Endodermal cell (in vitro differentiated cells): ENCODE measurements around the gene ICA1L. TPM values are rescaled to one million over a fixed set of nuclear protein-coding genes. Genes with fewer than 3 reads are reported as not detected.

Experiments used
- DNase-seq: peaks from one replicate; pipeline ENCODE4 v3.0.0-alpha.2; 2017
- H3K27ac ChIP-seq: 2 replicates; pipeline ENCODE4 v1.5.1; 2013; ENCODE audit warnings: mild to moderate bottlenecking, low read depth, low read length, moderate library complexity
- H3K27me3 ChIP-seq: 2 replicates; pipeline ENCODE4 v1.6.1; 2013; ENCODE audit warnings: mild to moderate bottlenecking, low read length, moderate library complexity; ENCODE audit not compliant: insufficient read depth, control insufficient read depth, poor library complexity, severe bottlenecking
- H3K36me3 ChIP-seq: 2 replicates; pipeline ENCODE4 v1.7.0; 2013; ENCODE audit warnings: mild to moderate bottlenecking, low read length, moderate library complexity; ENCODE audit not compliant: control insufficient read depth, insufficient read depth
- H3K4me1 ChIP-seq: one replicate; pipeline ENCODE4 v1.7.0; 2013; ENCODE audit warnings: low read length; ENCODE audit not compliant: control insufficient read depth, insufficient read depth
- H3K4me3 ChIP-seq: 2 replicates; pipeline ENCODE4 v1.5.1; 2013; ENCODE audit warnings: mild to moderate bottlenecking, low read length, moderate library complexity
- H3K9ac ChIP-seq: 2 replicates; pipeline ENCODE4 v1.6.1; 2013; ENCODE audit warnings: mild to moderate bottlenecking, low read length, moderate library complexity; ENCODE audit not compliant: poor library complexity, severe bottlenecking; ENCODE audit errors: extremely low read depth
- H3K9me3 ChIP-seq: 2 replicates; pipeline ENCODE4 v1.6.1; 2013; ENCODE audit warnings: mild to moderate bottlenecking, low read length, moderate library complexity; ENCODE audit not compliant: control insufficient read depth
- H3K27ac Mint-ChIP-seq: 2 replicates; pipeline ENCODE4 v1.8.0; 2020; ENCODE audit warnings: mixed read lengths
- H3K27me3 Mint-ChIP-seq: 2 replicates; pipeline ENCODE4 v1.8.0; 2021; ENCODE audit warnings: mild to moderate bottlenecking, mixed read lengths; ENCODE audit not compliant: insufficient read depth
- H3K36me3 Mint-ChIP-seq: 2 replicates; pipeline ENCODE4 v1.8.0; 2020; ENCODE audit warnings: low read depth, mixed read lengths
- H3K4me1 Mint-ChIP-seq: 2 replicates; pipeline ENCODE4 v1.8.0; 2020; ENCODE audit warnings: mixed read lengths
- H3K4me3 Mint-ChIP-seq: 2 replicates; pipeline ENCODE4 v1.8.0; 2020; ENCODE audit warnings: mild to moderate bottlenecking, moderate library complexity, mixed read lengths
- H3K9me3 Mint-ChIP-seq: 2 replicates; pipeline ENCODE4 v1.8.0; 2020; ENCODE audit warnings: mild to moderate bottlenecking, mixed read lengths
- CTCF ChIP-seq: fragments of 200-600 bp; sonication (generic); conservative IDR thresholded peaks from 2 replicates; pipeline ENCODE4 v1.5.0; 2021; ENCODE audit warnings: antibody characterized with exemption, mild to moderate bottlenecking
- WGBS, 2 experiments: methylation state at CpG; one replicate each; pipeline versions ENCODE4 v1.1.5 to v1.1.7; 2013; ENCODE audit warnings: missing lambda C conversion rate in 2 of 2, mixed read lengths in 1 of 2; ENCODE audit not compliant: insufficient coverage in 1 of 2, insufficient read length in 1 of 2; 5-methylcytosine and 5-hydroxymethylcytosine counted together
- total RNA-seq, 2 donors: library from RNA; stranded (reverse); fragmentation: NEBNext Ultra II Directional in 1 of 2; extraction: Animal tissue kit (Norgen Biotek cat#: 25700) in 1 of 2; gene quantifications; 2 replicates in 1 of 2; 3 replicates in 1 of 2; pipeline ENCODE4 v1.2.1, GENCODE V29; 2021

ICA1L gene
- total RNA-seq, 2 donors from 2014 or later = 8.2 to 12.2 TPM

GRCh38 chr2:202726070-202726469, 145.5 kb downstream of the ICA1L start:
- Mint-ChIP-seq H3K4me3 (no peak overlapping the region), H3K27ac (no peak overlapping the region), H3K9me3 (peaks cover 6% of the 10 kb centered on the region), H3K4me1 (no peaks in the 10 kb centered on the region), H3K27me3 (no peaks in the 10 kb centered on the region), H3K36me3 (peaks cover 38% of the 10 kb centered on the region)
- Histone ChIP-seq H3K4me3 (no peak overlapping the region), H3K36me3 (peaks cover 39% of the 10 kb centered on the region), H3K9me3 (peaks cover 17% of the 10 kb centered on the region), H3K27me3 (no peaks in the 10 kb centered on the region), H3K9ac (no peak overlapping the region), H3K27ac (no peak overlapping the region), H3K4me1 (no peaks in the 10 kb centered on the region)
- DNase-seq = no peak
- 96% methylated on average over 3 of the region's 3 CpGs for WGBS, 2 experiments
- no peak for TF ChIP-seq CTCF

GRCh38 chr2:202723746-202724145, 147.8 kb downstream of the ICA1L start:
- DNase-seq = no peak
- Histone ChIP-seq H3K9ac (no peak overlapping the region), H3K36me3 (peaks cover 23% of the 10 kb centered on the region), H3K27ac (no peak overlapping the region), H3K4me3 (no peak overlapping the region), H3K27me3 (no peaks in the 10 kb centered on the region), H3K9me3 (no peaks in the 10 kb centered on the region), H3K4me1 (no peaks in the 10 kb centered on the region)
- H3K27ac Mint-ChIP-seq = no peak overlapping the region
- H3K4me1 Mint-ChIP-seq = peaks cover 4% of the 10 kb centered on the region
- no peak for TF ChIP-seq CTCF
- 97% methylated on average over 5 of the region's 5 CpGs; no CpG with 5 or more reads in 1 of the 2 experiments for WGBS, 2 experiments
- peaks cover 17% of the 10 kb centered on the region for H3K36me3 Mint-ChIP-seq
- H3K27me3 Mint-ChIP-seq = no peaks in the 10 kb centered on the region
- no peak overlapping the region for H3K4me3 Mint-ChIP-seq
- no peaks in the 10 kb centered on the region for H3K9me3 Mint-ChIP-seq

Other genes with a start within 250 kb of the ICA1L start
- 10 to 100 TPM; 32.1 to 34.0 TPM for gene FAM117B, start 236.8 kb downstream of the ICA1L start, total RNA-seq
- gene WDR12, start 39.9 kb upstream of the ICA1L start, total RNA-seq = 100 to 1,000 TPM in 1 of 2 donors, 10 to 100 TPM in 1; 84.4 to 104 TPM
- gene CARF, start 40.5 kb upstream of the ICA1L start, total RNA-seq = 1 to 10 TPM; 7.4 to 9.7 TPM
- gene NBEAL1, start 143.1 kb upstream of the ICA1L start, total RNA-seq = 10 to 100 TPM; 18.2 to 20.1 TPM